ENCODE data around the gene GMPPB.

GRCh38 chr3:49681232-49681522 is 42.6 kb downstream of the GMPPB start:
- TF ChIP-seq, protein P1, sequence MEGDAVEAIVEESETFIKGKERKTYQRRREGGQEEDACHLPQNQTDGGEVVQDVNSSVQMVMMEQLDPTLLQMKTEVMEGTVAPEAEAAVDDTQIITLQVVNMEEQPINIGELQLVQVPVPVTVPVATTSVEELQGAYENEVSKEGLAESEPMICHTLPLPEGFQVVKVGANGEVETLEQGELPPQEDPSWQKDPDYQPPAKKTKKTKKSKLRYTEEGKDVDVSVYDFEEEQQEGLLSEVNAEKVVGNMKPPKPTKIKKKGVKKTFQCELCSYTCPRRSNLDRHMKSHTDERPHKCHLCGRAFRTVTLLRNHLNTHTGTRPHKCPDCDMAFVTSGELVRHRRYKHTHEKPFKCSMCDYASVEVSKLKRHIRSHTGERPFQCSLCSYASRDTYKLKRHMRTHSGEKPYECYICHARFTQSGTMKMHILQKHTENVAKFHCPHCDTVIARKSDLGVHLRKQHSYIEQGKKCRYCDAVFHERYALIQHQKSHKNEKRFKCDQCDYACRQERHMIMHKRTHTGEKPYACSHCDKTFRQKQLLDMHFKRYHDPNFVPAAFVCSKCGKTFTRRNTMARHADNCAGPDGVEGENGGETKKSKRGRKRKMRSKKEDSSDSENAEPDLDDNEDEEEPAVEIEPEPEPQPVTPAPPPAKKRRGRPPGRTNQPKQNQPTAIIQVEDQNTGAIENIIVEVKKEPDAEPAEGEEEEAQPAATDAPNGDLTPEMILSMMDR (optimal IDR thresholded peaks at IDR 0.05 in 1 of 3, IDR thresholded peaks at IDR 0.05 in 1 of 3, conservative IDR thresholded peaks at IDR 0.05 in 1 of 3; ENCODE audit: extremely low read depth in 1 of 3, insufficient read depth in 2 of 3, low read length in 3 of 3), result no peak
- no peak for TF ChIP-seq EZH2 (IDR thresholded peaks at IDR 0.05; ENCODE audit: low read length)

All from keratinocyte (primary cell).